Right kidney (tissue), 1 donor: ENCODE results near the gene OGFR.

ENCODE experiments used
- DNase-seq: peaks from one replicate; pipeline ENCODE4 v3.0.0-alpha.2; 2016

Gene OGFR

GRCh38 chr20:62768551-62769287 lies 35.9 kb upstream of the OGFR start:
- no peak for DNase-seq

DNA sequence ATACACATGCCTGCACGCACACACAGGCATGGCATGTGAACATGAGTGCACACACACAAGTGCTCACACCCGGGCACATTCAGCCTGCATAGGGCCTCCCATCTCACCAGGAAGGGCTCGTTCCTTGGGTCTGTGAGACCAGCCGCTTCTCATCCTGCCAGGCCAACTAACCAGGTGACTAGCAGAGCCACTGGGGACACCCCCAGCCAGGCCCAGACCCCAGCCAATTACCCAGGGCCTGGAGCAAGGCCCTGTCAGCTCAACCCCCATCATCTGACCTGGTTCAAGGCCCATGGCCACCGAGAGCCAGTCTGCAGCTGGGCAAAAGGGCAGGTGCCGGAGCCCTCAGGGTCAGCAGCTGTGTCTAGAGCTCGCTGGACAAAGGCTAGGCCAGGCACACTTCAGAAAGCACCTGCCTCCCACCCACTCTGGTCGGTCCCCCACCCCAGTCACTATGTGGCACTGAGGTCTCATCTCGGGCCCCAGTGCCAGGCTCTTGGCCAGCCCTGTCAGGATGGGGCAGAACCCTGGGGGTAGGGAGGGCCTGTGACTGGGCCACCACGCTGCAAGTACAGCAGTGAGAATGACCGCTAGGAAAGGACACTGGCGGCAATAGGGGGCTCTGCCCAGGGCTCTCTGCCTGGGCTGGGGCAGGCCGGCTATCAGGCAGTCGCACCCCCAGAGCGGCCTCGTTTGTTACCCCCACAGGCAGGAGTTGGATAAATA lies 35.1 kb upstream of the OGFR start:
- DNase-seq: no peak

- no peak for DNase-seq
Observed at GRCh38 chr20:62770111-62770910, 34.3 kb upstream of the OGFR start.

DNA sequence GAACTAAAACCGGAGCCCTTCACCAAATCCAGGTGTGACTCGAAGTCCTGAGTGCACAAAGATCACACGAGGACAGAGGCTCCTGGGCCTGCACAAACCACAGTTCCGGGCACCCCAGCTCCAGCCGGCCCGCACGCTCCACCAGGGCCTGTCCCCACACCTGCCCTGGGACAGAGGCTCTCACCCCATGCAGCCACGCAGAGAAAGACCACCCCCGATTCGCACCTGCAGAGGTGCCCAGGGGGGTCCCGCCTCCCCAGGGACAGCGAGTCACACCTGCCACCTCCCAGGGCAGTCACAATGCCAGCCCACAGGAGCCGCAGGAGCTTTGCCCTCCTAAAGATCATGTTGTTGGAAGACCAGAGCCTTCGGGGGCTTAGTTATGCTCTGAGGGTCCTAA lies 33.7 kb upstream of the OGFR start:
- DNase-seq: no peak

DNA sequence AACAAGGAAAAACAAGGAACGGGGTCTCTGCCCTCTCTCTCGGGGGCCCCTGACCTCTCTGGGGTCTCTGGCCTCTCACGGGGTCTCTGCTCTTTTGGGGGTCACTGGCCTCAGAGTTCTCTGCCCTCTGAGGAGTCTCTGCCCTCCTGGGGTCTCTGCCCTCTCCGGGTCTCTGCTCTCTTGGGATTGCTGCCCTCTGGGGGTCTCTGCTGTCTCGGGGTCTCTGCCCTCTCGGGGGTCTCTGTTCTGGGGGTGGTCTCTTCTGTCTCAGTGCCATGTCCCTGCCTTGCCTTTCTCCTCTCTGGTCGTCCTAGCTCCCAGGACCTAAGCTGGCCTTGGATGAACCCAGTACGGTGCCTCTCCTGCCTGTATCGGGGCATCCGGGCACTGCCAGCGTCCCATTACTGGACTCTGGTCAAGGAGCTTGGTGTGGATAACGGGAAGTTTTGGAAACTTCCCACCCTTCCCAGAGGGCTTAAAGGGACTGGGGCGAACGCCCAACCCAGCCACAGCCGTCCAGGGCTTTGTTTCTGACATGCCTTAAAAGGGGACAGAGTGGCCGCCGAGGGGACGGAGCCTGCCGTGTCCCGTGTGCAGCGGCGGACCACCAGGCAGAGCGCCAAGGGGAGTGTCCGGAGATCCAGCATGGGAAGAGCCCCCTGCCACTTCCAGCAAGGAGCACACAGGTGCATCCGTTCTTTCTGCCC lies 33.1 kb upstream of the OGFR start:
- no peak for DNase-seq

DNA sequence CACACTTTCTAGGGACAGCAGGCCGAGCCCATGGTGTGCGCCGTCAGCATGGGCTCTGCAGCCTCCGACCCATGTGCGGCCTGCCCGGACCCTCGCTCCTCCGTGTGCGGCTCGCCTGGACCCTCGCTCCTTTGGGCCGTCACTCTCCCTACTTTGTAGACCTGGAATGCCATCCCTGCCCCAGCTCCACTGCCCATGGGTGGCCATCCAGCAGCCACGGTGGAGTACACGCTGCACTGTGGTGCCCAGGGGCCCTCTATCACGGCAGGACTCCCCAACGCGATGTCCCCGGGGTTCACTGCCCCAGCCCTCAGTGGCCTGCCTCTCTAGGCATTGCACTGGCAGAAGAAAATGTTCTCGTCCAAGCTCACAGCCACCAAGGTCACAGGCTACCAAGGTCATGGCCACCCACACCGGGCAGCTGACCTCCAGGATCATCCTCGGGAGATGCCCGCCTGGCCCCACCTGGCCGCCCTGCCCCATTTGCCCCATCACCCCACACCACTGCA lies 32.5 kb upstream of the OGFR start:
- no peak for DNase-seq

DNA sequence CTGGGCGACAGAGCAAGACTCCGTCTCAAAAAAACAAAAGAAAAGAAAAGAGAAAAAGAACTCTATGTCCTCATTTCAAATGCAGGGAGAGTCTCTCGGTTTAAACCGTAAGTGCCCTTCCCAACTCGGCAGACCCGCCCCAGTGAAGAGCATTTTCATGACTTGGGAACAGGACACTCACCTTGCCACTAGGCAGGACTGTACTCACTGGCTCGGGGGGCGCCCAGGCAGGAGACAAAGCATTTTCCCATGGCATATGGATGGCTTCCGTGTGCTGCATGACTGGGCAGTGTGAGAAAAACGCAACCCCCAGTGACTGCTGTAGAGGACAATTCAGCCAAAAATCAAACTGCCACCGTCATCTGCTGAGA lies 32.0 kb upstream of the OGFR start:
- no peak for DNase-seq

DNA sequence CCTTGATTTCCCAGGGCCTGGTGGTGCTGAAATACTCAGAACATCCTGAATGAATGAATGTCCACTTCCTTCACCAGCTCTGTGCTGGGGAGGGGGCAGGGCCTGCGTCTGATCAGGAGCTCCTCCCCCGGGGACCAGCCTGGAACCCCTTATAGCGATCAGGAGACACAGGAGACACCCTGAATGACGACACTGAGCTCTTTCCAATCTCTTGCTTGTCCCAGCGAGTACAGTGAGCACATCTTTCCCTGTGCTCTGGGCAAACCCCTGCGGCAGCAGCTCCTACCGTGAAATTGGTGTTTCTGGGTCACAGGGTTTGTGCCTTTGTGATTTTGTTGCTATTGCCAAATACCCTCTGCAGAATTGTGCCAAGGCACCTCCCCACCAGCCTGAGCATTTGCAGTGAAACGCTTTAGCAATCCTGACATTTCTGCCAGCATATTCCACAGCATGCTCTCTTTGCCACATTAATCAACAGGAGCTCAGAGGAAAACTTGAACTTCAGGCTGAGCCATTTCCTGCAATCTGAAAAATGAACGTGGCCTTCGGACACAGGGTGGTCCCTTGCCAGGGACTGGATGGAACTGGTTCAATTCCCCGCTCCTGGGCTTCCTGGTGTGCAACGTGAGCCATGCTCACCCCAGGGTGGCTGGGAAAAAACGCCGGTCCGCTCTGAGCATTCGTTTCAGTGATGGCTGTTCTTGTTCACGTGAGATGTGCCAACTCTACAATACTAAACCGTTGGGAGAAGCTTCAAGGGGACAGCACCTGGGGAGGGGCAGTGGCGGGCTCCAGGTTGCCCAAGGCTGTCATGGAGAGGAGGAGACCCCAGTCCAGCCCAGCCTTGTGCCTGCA lies 31.4 kb upstream of the OGFR start:
- no peak for DNase-seq

- DNase-seq: no peak
Observed at GRCh38 chr20:62773845-62774714, 30.6 kb upstream of the OGFR start.

- DNase-seq: no peak
Observed at GRCh38 chr20:62774762-62775161, 29.9 kb upstream of the OGFR start.

DNA sequence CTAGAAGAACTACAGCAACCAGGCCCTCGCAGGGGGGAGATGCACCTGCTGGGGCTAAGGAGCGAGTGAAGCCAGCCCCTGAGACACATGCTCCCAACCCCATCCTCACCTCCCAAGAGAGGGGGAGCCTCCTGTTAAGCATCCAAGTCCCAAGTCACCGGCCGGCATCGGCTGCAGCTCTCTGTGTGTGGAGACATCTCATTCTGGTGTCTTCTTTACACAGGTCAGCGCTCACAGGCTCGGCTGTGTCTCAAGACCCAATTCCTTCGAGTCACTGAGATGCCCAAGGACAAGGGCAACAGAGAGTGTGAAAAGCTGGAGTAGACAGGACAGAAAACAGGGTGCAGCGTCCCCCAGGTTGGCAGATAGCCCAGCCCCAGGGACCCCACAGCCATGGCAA lies 29.4 kb upstream of the OGFR start:
- no peak for DNase-seq

- no peak for DNase-seq
Observed at GRCh38 chr20:62776035-62776691, 28.5 kb upstream of the OGFR start.

DNA sequence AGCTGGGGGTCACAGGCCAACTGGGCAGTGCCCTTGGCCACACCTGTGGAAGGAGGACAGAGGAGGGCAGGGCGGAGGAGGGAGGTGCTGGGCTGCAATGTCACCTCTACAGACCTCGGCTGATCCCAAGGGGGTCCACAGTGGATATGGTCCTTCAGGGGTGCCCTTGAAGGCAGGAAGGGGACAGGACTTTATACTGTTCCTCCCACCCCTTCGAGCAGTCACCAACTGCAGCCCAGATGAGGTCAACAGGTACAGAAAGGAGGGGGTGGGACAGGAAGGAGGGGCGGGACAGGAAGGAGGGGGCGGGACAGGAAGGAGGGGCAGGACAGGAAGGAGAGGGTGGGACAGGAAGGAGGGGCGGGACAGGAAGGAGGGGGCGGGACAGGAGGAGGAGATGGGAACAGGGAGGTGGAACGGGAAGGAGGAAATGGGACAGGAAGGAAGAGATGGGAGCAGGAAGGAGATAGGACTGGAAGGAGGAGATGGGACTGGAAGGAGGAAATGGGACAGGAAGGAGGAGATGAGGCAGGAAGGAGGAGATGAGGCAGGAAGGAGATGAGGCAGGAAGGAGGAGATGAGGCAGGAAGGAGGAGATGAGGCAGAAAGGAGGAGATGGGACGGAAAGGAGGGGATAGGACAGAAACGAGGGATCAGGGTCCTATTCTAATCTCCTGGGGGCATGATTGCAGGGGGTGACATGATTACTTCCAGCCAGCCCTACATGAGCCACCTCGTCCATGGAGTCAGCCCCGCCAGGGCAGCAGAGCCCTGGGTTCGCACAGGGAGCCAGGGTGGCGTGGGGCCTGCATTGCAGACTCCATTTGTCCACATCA lies 27.7 kb upstream of the OGFR start:
- DNase-seq: no peak

- DNase-seq: no peak
Observed at GRCh38 chr20:62777528-62777830, 27.2 kb upstream of the OGFR start.

DNA sequence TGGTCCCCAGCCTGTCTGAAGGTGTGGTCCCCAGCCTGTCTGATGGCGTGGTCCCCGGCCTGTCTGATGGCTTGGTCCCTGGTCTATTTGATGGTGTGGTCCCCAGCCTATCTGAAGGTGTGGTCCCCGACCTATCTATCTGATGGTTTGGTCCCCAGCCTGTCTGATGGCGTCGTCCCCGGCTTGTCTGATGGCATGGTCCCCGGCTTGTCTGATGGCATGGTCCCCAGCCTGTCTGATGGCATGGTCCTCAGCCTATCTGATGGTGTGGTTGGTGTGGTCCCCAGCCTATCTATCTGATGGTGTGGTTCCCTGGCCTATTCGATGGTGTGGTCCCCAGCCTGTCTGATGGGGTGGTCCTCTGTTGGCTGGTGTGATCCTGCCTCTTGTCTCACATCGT lies 26.6 kb upstream of the OGFR start:
- no peak for DNase-seq

DNA sequence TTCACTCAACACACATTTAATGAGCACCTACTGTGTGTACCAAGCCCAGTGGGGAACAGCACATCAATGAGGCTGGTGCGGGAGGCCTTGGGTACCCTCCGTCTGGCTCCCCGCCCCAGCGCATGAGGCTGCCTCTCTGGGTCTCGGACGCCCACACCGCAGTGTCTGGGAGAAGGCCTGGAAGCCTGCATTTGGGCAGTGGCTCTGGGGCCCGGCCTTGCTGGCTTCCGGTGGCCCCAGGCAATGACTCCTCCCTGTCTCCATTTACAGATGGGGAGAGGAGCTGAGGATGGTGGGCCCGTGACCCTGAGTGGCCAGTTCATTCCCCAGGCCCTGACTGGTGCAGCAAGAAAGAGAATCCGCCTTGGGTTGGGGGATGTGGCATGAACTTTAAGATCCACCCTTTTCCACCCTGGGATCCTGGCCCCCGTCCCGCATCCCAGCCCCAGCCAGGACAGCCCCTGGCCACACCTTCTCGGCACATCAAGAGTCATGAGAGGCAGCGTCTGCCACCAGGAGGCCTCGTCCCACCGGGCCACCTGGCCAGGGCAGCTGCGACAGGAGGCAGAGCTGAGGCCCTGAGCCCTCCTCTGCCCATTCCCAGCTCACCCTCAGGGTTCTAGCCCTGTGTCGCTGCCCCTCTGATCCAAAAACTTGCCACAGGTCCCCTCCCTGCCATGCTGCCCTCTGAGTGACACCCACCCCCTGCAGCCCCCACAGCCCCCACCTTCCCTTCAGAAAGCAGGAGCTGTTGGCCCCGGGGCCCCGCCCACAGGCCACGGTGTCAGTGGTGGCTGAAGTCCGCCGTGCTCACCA lies 25.8 kb upstream of the OGFR start:
- DNase-seq: no peak

- no peak for DNase-seq
Observed at GRCh38 chr20:62779417-62779685, 25.3 kb upstream of the OGFR start.

GRCh38 chr20:62780204-62780603 lies 24.4 kb upstream of the OGFR start:
- DNase-seq: no peak

GRCh38 chr20:62780696-62781095 lies 23.9 kb upstream of the OGFR start:
- no peak for DNase-seq
